GM19238 (cell line): ENCODE measurements around the gene TCF4.

Source experiments
- DNase-seq: peaks from one replicate; pipeline ENCODE4 v3.0.0; 2011; ENCODE audit warnings: low spot score; ENCODE audit not compliant: insufficient read length

TCF4 gene

GRCh38 chr18:55588111-55588869 lies at the start of gene TCF4:
Gene TCF4 (minus strand): TSS chr18:55588192. CDS start chr18:55587116, 1,076 bp downstream.
- no peak for DNase-seq

DNA sequence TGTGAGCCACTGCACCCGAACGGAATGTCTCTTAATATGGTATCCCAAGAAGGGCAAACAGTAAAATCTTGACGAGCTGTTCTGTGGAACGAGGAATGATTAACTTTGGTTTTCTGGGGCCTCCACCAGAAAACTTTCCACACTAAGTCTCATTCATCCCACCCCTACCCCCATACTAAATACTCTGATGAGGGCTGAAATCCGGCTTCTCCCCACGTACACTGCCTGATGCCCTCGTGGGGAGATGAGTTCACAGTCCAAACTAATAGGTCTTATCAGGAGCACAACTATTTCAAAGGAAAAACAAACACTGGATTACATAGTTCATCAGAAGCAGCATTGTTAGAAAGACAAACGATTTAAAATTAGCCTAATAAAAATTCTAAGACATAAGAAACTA lies 49.2 kb upstream of the TCF4 start:
- DNase-seq, result no peak

DNA sequence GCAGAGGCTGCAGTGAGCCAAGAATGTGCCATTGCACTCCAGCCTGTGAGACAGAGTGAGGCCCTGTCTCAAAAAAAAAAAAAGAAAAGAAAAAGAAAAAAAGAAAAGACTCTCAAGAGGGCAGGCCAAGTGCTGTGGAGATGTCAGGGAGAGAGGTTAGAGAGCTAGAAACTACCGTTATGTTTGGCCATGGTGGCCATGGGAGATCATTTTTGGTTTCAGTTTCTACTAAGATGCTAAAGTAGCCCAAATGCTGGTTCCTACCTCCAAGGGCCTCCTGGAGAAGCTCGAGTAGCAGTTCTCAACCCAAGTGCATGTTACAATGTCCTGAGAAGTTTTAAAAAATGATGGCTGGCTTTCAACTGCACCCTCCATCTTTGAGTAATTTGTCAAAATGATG lies 47.4 kb upstream of the TCF4 start:
- no peak for DNase-seq

DNA sequence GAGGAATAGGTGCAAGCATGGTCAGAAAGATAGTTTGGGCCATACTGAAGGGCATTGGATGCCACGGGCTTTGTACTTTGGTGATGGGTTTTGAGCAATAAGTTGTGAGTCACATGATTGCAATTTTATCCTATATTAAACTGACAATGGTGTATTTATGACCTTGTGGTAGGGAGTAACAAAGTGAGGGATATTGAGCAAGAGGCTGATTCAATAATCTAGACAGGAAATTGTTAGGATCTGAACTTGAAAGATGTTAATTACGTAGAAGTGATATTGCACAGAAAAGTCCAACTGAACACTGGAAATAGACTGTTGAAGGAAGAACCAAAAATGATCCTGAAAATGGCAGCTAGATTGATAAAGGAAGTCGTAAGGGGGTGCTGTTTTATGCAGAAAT lies 46.6 kb upstream of the TCF4 start:
- no peak for DNase-seq

GRCh38 chr18:55633032-55633431 lies 45.0 kb upstream of the TCF4 start:
- no peak for DNase-seq

GRCh38 chr18:55629133-55629532 lies 41.1 kb upstream of the TCF4 start:
- DNase-seq, result no peak

DNA sequence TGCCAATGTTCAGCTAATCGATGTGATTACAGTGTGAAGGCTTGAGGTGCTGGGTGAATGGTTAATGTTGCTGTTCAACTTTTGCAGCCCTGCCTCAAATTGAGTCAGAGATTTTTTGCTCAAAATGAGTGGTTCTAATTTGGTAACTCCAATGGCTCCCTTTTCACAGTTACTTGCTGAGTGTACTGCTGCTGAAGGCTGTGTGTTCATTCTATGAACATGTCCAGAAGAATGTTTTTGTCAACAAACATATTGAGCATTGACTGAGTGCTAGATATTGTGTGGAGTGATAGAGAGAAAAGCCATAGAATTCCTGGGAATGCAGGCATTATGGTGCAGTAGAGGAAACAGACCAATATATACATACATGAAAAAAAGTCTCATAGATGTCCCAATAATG lies 39.0 kb upstream of the TCF4 start:
- no peak for DNase-seq

- no peak for DNase-seq
These were observed 37.9 kb upstream of the TCF4 start for GRCh38 chr18:55625901-55626300.

- no peak for DNase-seq
These were observed 35.6 kb upstream of the TCF4 start for GRCh38 chr18:55623626-55624025.

DNA sequence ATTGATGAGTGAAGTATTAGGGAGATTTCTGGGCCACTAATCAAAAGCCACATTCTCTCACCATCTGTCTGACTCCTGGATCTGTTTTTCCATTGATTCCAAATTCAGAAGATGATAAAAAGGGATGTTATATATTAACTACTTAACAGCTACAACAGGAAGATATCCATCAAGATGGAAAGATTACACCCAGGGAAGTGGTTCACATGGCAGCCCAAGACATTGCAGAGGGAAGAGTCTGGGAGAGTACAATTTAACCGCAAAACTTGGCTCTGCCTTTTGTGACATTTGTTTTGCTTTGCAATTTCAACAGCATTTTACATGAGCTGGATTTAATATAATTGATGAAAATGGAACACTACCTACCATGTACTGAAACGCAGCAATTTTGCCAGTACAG lies 22.5 kb upstream of the TCF4 start:
- no peak for DNase-seq

DNA sequence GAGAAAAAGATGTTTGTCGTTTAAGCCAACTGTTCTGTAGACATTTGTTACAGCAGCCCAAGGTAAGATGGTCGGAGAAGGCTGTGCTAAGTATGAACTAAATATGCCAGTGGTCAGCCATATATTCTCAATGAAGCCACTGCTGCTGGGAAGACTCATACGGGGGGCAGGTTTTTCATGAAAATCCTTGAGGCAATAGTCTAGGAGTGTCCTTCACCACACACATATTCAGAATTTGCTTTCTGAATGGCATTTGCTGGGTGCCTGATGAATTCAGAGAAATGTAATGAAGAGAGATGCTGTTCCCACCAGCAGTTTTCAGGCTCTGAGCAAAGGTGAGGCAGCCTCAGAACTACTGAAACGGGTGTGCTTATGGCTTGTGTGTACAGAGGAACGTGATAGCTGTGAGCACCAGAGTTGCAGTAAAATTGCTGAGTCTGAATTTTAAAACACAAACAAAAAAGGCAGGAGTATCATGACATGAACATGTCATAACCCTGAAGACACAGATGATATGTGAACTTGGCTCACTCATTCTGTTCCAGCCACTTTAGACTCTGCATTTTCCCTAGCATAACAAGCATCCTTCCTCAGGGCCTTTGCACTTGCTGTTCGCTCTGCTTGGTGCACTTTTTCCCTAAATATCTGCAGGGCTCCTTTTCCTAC lies 21.3 kb upstream of the TCF4 start:
- DNase-seq, result no peak

DNA sequence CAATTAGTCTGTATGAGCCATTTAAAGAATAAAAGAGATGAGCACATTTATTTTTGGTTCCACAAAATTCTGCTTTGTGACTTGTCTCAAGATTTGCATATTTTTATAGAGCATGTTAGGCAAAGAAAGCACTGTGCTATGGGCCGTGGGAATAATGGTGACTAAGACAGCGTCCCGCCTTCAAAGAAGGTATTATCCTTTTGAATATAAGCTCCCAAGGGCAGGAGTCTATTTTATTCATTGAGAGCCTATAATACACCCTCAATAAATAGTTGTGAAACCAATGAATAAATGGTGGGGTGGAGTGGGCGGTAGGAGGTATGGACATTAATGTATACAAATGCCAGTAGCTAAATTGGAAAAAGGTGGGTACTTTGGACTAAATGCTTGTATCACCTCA lies 20.5 kb upstream of the TCF4 start:
- DNase-seq, result no peak

DNA sequence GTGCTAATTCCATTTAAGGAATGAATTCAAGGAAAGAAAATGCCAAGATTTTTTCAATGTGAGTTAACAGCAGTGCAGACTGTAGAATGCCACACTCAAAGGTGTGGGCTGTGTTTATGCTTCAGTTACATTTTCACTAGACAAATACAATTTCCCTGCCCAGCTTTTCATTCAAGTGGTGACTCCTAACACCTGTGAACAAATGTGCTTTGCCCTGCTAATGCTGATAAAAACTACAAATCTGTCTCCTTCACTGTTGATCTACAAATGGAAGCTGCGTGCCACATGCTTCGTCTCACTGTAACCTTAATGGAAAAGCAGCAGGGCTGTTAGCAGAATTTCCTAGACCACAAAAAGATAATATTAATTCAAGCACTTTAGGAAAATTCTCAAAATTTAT lies 19.8 kb upstream of the TCF4 start:
- no peak for DNase-seq

- no peak for DNase-seq
These were observed 17.8 kb upstream of the TCF4 start for GRCh38 chr18:55605733-55606338.

- DNase-seq, result no peak
These were observed 15.8 kb upstream of the TCF4 start for GRCh38 chr18:55603775-55604174.

GRCh38 chr18:55593888-55594287 lies 5.9 kb upstream of the TCF4 start:
- DNase-seq, result no peak

DNA sequence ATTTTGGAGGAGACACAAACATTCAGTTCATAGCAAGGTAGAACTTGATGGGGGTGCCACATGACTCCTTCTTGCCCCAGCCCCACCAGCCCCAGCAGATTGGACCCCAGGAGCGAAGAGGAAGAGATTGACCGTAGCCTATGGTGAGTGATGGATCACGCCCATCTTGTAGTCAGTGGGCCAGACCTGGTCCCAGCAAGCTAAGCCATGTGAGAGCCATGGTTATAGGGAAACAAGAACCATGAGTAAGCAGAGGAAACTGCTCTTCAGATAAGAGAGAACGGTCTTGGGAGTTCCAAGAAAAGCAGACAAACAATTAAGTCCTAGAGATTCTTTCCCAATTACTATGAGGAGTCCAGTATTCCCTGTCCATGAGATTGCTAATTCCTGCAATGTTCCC lies 4.6 kb upstream of the TCF4 start:
- DNase-seq, result no peak

GRCh38 chr18:55592106-55592505 lies 4.1 kb upstream of the TCF4 start:
- DNase-seq, result no peak

DNA sequence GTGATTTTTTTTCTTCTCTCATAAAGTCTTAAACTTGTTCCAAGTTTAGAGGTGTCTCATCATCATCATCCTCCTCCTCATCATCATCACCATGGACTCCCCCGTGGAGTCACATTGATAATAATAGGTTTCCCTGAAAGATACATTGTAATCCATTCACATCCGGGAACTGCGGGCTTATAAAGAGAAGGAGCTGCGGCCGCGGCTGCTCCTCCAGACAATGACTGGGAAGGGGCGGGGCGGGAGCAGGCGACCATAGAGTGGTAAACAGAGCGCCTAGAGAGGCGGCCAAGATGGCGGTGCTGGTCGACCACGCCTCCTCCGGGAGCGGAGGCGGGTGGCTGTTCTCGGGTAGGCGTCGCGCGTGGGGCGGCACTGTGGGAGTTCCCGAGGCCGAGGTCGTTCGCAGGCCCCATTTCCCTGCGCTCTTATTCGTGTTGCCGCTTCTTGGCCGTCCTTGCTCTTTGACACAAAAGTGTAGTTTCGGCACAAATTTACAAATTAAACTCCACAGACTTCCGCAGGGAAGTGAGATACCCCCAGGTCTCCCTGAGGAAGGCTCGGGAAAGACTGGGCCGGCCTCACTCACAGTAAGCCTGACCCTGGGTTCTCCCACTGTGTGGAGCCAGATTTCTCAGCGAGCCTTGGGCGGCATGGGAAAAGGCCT lies 1.8 kb upstream of the TCF4 start:
- DNase-seq, result peak; percentile 67

GRCh38 chr18:55588870-55589595 lies 1.0 kb upstream of the TCF4 start:
- DNase-seq, result no peak

DNA sequence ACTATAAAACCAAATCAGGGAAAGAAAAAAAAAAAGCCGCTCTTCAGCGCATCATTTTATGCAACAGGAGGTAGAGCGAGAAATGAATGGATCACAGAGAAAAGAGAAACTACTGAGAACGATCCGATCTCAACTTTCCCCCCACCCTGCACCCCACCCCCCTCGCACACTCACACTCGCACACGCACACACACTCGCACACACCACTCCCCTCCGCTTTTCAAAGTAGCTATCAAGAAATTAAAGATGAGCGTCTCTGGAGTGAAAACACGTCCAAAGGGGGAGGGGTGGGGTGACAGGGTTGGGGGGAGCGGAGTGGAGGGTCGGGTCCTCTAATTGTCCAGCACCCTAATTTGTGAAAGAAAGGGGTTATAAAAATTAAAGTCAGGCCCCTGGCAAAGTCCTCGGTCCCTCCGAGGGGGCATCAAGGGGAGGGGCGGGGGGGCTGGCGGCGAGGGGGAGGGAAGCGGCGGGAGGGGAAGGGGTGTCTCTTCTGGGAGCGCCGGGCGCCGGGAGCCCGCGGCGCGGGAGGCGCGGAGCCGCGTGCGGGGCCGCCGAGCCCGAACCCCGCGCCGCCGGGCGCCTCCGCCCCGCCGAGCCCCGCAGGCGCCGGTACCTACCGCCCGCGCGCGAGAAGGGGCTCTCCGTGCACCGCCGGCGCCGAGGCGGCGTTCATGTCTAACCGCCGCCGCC lies 428 bp downstream of the TCF4 start:
- no peak for DNase-seq
